GM19328 (cell line): ENCODE measurements around the gene FDCSP.
"Not testable (repeated sequence)": the region's sequence is repeated elsewhere in the genome, so short reads cannot be mapped to it uniquely, and the experiment has no call there.

Source experiments
- ATAC-seq: cut with Tn5 transposase; IDR thresholded peaks from one replicate; pipeline ENCODE4 v1.9.1; 2021; ENCODE audit warnings: mild to moderate bottlenecking, moderate library complexity; ENCODE audit not compliant: unreplicated experiment

The FDCSP gene

GRCh38 chr4:70239131-70239883, 13.4 kb downstream of the FDCSP start:
- no peak for ATAC-seq

GRCh38 chr4:70239884-70240591, 14.1 kb downstream of the FDCSP start:
- no peak for ATAC-seq

- ATAC-seq: not testable (repeated sequence)
Observed at GRCh38 chr4:70242297-70242696, 16.4 kb downstream of the FDCSP start, which contains the start of gene CSN3. TSS of gene CSN3 (plus strand) at chr4:70242597. CDS start at chr4:70244820, 2,223 bp downstream.

- ATAC-seq: no peak
Observed at GRCh38 chr4:70243091-70243490, 17.2 kb downstream of the FDCSP start.

GRCh38 chr4:70251250-70251944, 25.5 kb downstream of the FDCSP start:
- ATAC-seq: no peak

GRCh38 chr4:70251945-70252277, 26.0 kb downstream of the FDCSP start:
- no peak for ATAC-seq

- ATAC-seq: no peak
Observed at GRCh38 chr4:70269674-70270073, 43.8 kb downstream of the FDCSP start.

- no peak for ATAC-seq
Observed at GRCh38 chr4:70277121-70277520, 51.2 kb downstream of the FDCSP start.

- ATAC-seq: no peak
Observed at GRCh38 chr4:70280567-70280966, 54.6 kb downstream of the FDCSP start.
